HAP-1 (cell line): ENCODE data around the gene HNRNPA3.

Experiments used
- DNase-seq, 2 experiments: peaks; one replicate each; pipeline ENCODE4 v3.0.0-alpha.2; 2016 to 2020; ENCODE audit warnings: low spot score in 2 of 2
- H3K27me3 ChIP-seq: fragments of 250-450 bp; sonication (Bioruptor Pico); 2 replicates; pipeline ENCODE4 v1.5.1; 2020; ENCODE audit warnings: low read depth, mild to moderate bottlenecking, moderate library complexity
- H3K36me3 ChIP-seq: fragments of 250-450 bp; sonication (Bioruptor Pico); replicated peaks from 2 replicates; pipeline ENCODE4 v1.5.1; 2020; ENCODE audit warnings: mild to moderate bottlenecking
- H3K4me1 ChIP-seq: fragments of 250-450 bp; sonication (Bioruptor Pico); 2 replicates; pipeline ENCODE4 v1.5.1; 2020; ENCODE audit warnings: mild to moderate bottlenecking
- H3K4me3 ChIP-seq: fragments of 250-450 bp; sonication (Bioruptor Pico); 2 replicates; pipeline ENCODE4 v1.5.1; 2020; ENCODE audit warnings: mild to moderate bottlenecking, moderate library complexity
- H3K9me3 ChIP-seq: fragments of 250-450 bp; sonication (Bioruptor Pico); 2 replicates; pipeline ENCODE4 v1.5.1; 2020; ENCODE audit warnings: mild to moderate bottlenecking, moderate library complexity
- in situ Hi-C: fragments of 300-500 bp; cut with MboI; formaldehyde crosslinking; loops from 3 replicates; pipeline ENCODE4 v1.14.3; 2020; ENCODE audit warnings: low sequenced_read_pairs, inconsistent platforms, mixed read lengths

Gene HNRNPA3

DNA sequence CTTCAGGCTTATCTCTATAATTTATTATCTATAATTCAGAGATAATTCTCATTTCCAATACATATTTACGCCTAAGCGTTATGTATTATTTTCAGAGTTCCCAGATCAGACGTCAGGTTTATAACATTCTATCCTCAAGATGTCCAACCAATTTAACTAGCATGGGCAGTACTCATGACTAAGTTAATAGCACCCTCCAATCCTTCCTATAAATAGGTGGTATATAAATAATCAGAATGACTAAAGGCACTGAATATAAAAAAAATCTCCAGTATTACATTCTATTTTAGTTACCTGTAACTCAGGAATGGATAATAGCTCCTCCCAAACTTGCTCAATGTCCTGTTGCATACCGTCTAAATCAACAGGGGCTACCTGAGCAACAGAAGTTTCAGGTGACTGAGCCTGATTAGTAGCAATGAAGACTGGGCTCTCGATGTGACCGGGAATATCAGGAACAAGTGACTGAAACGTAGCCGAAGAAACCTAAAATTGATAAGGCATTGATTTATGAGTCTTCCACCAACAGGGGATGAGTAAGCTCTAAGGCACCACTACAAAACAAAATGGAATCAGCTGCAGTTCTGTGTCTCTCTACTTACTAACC, 19.6 kb downstream of the HNRNPA3 start:
- H3K27me3 ChIP-seq = no peaks in the 10 kb centered on the region
- no peaks in the 10 kb centered on the region for H3K9me3 ChIP-seq
- in situ Hi-C loops = no loop called here
- H3K36me3 ChIP-seq = peaks cover 54% of the 10 kb centered on the region
- 0 out of 2 replicates have a peak, but pooled peaks cover under 1% of the 10 kb centered on the region for H3K4me1 ChIP-seq
- DNase-seq = no peak
- no peak overlapping the region for H3K4me3 ChIP-seq

DNA sequence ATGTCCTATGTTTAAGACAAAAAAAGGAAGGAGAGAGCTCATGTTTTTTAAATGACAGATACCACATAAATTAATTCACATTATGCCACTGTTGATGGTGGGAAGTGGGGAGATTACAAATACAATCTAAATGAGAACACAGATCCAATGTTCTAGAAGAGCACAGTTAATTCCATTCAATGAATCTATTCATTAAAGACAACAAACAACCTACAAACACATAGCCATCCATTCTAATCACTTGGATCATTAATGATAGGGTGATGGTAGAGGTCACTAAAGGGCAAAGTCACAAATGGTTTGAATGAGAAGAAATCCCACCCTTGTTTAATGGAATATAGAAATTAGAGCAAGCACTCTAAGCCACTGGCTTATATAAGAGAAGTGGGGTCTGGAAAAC, 21.7 kb downstream of the HNRNPA3 start:
- H3K9me3 ChIP-seq = no peaks in the 10 kb centered on the region
- H3K27me3 ChIP-seq = no peaks in the 10 kb centered on the region
- H3K36me3 ChIP-seq = peaks cover 47% of the 10 kb centered on the region
- no peak overlapping the region for H3K4me3 ChIP-seq
- DNase-seq = no peak
- in situ Hi-C loops = no loop called here
- no peaks in the 10 kb centered on the region for H3K4me1 ChIP-seq

DNA sequence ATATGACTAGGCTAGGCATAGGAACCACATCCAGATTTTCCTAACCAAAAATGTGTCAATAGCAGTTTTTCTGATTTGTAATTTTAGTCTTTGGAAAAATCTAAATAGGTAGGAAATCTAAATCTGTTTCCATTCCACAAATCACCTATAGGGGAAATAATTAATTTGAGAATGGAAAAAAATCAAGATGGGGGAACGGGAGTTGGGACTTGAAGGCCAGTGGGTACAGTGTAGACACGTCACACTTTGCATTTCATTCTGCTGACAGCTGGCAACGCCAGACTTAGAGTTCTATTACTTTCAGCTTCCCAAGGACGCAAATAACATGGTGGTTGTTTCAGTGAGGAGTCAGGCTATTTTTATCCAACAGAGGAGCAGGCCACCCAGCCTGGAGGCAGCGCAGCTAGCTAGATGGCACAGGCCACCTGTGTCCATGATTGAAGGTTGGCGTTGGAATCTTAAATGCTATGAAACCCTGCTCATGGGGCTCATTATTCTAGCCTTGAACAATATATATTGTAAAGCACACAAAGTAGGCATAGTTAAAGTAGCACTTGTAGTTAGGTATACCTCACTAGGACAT, 23.4 kb downstream of the HNRNPA3 start:
- H3K4me1 ChIP-seq = peaks cover 7% of the 10 kb centered on the region; the same call in 1 of the 2 replicates

DNA sequence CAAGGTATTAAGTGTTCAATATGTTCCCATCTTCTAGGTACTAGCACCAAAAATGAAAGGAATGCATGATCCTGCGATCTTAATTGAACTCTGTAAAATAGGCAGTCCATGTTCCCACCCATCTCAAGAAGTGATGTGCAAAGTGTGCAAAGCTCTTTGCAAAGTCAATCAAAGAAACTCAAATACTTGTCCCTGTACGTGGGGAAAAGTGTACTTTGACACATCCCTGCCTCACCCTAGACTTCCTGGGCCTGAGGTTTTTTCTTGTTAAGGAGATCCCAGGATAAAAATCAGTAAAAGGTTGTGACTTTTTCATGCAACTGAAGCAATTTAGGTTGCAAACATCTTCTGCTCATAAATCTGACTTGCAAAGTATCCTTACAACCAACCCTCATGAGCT, 25.3 kb downstream of the HNRNPA3 start:
- H3K4me3 ChIP-seq = no peak overlapping the region
- no peak for DNase-seq
- H3K4me1 ChIP-seq = peaks cover 25% of the 10 kb centered on the region
- H3K27me3 ChIP-seq = no peaks in the 10 kb centered on the region
- H3K9me3 ChIP-seq = no peaks in the 10 kb centered on the region
- H3K36me3 ChIP-seq = peaks cover 15% of the 10 kb centered on the region
- in situ Hi-C loops = no loop called here

More for the DNA sequence above, 23.4 kb downstream of the HNRNPA3 start:
- H3K36me3 ChIP-seq = peaks cover 33% of the 10 kb centered on the region
- in situ Hi-C loops = no loop called here
- H3K27me3 ChIP-seq = no peaks in the 10 kb centered on the region
- DNase-seq = no peak
- no peaks in the 10 kb centered on the region for H3K9me3 ChIP-seq
- H3K4me3 ChIP-seq = no peak overlapping the region

DNA sequence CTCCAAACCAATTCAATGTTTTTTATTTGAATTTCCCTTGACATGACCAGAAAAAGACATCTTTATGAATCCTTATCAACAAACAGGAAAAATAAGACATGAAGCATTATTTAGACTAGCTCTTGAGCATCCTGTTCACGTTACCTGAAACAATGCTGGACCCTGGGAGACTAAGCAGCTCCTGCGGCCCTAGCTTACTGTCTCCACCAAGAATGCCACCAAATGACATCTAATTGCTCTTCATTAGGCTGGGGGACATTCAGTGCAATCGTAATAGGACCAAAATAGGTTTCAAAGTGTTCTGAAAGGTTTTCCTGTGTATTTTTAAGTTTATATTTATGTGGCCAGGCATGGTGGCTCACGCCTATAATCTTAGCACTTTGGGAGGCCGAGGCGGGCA, 26.5 kb downstream of the HNRNPA3 start:
- Histone ChIP-seq H3K9me3 (no peaks in the 10 kb centered on the region), H3K36me3 (peaks cover 4% of the 10 kb centered on the region), H3K4me1 (peaks cover 33% of the 10 kb centered on the region), H3K4me3 (no peak overlapping the region), H3K27me3 (no peaks in the 10 kb centered on the region)
- in situ Hi-C loops = no loop called here
- no peak for DNase-seq

DNA sequence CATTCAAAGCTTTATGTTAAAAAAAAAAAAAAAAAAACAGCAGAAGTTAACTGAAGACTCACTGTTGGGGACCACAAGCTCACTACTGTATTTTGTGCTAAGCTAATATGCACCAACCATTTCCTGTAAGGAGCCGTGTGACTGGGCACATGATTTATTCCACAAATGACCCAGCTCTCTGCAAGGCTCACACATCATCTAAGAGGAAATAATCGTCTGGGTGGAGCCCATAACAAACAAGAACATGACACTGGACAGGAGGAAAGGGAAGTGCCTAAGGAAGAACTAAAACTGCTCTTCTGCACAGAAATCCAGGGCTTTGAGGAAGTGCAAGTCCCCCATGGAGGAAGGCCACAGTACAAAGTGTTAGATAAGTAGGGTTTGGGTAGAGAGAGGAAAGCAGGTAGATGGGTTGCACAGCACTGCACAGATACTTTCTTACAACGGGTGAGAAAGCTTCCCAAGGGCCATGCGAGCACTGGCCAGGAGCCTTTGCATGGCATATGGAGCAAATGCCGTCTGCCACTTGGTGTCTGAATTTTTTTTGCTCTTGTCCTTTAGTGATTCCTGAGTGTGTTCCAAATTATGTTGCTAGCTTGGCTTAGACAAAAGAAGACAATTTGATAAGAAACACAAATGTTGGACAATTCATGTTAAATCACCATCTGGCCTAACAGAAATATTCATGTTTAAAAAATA, 27.5 kb downstream of the HNRNPA3 start:
- no peak for DNase-seq
- in situ Hi-C loops = no loop called here
- H3K4me3 ChIP-seq = no peak overlapping the region
- peaks cover 41% of the 10 kb centered on the region for H3K4me1 ChIP-seq
- no peaks in the 10 kb centered on the region for H3K9me3 ChIP-seq
- no peaks in the 10 kb centered on the region for H3K27me3 ChIP-seq
- no peaks in the 10 kb centered on the region; the same call in 1 of the 2 replicates for H3K36me3 ChIP-seq

DNA sequence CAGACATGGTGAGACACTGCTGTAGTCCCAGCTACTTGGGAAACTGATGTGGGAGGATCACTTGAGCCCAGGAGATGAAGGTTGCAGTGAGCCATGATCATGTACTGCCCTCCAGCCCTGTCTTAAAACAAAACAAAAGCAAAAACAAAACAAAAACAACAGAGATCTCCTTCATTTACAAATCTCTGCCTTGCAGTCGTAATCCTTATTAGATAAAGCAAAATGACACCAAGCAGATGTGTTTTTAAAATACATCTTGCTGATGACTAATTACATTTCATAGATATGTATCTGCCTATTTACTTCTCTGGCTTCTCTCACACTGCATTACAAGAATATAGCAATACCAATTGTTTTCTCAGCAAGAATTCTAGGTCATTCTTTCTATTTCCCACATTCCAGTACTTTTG, 29.1 kb downstream of the HNRNPA3 start:
- Histone ChIP-seq H3K4me3 (no peak overlapping the region), H3K27me3 (no peaks in the 10 kb centered on the region), H3K9me3 (no peaks in the 10 kb centered on the region), H3K36me3 (no peaks in the 10 kb centered on the region), H3K4me1 (peaks cover 55% of the 10 kb centered on the region)
- in situ Hi-C loops = no loop called here
- no peak for DNase-seq

DNA sequence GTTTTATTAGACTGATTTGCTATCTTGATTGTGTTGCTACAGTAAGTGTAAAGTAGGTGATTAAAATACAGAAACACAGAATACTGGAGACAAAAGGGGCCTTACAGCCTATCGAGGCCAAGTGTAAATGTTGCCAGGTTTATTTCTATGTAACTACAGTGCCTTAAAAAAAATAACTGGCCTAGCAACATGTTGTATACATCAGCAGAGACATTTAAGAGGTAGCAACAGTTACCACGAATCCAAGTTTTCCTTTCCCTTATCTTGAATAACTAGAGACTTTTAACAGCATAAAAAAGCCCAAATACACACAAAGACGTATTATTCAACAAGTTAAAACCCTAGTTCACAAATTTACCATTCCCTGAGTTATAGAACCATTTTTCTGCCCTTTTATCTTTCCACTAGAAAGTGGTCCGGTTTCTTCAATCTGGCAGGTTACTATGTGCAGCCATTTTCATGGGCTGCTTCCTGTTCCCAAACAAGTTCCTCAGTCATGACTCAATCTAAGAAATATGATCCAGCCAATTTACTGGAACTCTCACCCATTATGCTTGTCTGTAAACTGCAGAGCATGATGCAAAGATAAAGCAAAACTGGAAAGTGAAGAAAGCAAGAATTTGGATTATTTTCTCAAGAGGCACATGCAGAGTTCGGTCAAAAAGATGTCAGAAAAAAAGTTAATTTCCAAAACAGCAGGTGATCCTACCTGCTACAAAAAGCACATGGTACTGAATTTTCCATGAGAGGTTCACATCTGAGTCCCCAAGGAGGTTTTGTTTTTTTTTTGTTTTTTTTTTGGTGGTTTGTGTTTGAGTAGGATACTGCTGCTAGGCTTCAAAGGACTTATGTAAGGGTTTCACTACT, 29.8 kb downstream of the HNRNPA3 start:
- Histone ChIP-seq H3K9me3 (no peaks in the 10 kb centered on the region), H3K36me3 (no peaks in the 10 kb centered on the region), H3K4me1 (peaks cover 57% of the 10 kb centered on the region), H3K27me3 (no peaks in the 10 kb centered on the region), H3K4me3 (no peak overlapping the region)
- in situ Hi-C loops = no loop called here
- DNase-seq = peak in 1 of 2 experiments; percentile 55

DNA sequence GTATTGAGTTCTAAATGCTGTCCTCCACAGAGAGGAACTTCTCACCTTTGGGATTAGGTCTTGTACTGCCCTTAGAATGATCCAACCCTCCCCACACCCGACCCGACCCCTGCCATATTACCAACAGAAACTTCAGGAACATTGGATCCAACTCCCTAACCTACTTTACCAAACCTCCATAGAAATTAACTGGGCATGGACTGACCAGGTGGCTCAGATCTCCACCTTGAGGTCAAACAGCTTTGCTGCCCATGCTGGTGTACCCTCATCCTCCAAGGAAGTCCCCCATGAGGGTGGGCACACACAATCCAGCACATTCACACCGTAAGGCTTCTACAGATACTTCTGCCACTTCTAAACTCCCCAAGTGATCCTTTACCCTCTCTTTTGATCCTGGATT, 30.5 kb downstream of the HNRNPA3 start:
- no peak overlapping the region for H3K4me3 ChIP-seq
- H3K9me3 ChIP-seq = no peaks in the 10 kb centered on the region
- DNase-seq = no peak
- in situ Hi-C loops = no loop called here
- H3K36me3 ChIP-seq = no peaks in the 10 kb centered on the region
- no peaks in the 10 kb centered on the region for H3K27me3 ChIP-seq
- H3K4me1 ChIP-seq = peaks cover 57% of the 10 kb centered on the region

DNA sequence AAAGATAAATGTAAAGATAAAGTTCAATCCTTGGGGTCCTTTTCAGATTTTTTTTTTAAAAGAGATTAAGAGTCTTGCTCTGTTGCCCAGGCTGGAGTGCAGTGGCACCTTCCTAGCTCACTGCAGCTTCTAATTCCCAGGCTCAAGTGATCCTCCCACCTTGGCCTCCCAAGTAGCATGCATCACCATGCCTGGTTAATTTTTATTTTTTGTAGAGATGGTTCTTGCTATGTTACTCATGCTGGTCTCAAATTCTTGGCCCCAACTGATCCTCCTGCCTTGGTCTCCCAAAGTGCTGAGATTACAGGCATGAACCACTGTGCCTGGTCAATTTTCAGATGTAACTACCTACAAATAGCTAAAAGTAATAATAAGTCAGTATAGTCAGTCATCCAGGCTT, 30.9 kb downstream of the HNRNPA3 start:
- Histone ChIP-seq H3K27me3 (no peaks in the 10 kb centered on the region), H3K4me3 (no peak overlapping the region), H3K36me3 (no peaks in the 10 kb centered on the region), H3K9me3 (no peaks in the 10 kb centered on the region), H3K4me1 (peaks cover 57% of the 10 kb centered on the region)
- DNase-seq = no peak
- in situ Hi-C loops = no loop called here

DNA sequence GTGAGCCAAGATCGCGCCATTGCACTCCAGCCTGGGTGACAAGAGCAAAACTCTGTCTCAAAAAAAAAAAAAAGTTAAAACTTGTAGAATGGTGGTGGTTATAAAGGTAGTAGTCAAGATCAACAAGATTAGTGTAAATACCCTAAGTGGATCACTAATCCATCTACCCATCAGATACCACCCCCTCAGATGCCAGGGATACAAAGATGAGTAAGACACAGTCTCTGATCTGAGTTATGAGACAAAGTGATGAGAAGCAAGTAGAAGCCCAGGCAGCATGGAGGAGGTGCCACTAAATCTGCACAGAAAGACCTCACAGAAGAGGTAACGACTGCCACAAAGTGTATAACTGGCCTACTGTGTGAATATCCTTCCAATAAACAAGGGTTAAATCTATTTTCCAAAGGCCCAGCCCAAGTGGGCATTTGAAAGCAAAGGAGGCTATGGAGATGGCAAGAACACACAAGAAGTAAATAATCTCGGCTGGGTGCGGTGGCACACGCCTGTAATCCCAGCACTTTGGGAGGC, 31.7 kb downstream of the HNRNPA3 start:
- no peak for DNase-seq
- in situ Hi-C loops = no loop called here
- H3K36me3 ChIP-seq = no peaks in the 10 kb centered on the region
- H3K4me1 ChIP-seq = peaks cover 57% of the 10 kb centered on the region
- no peaks in the 10 kb centered on the region for H3K27me3 ChIP-seq
- H3K9me3 ChIP-seq = no peaks in the 10 kb centered on the region
- H3K4me3 ChIP-seq = no peak overlapping the region

DNA sequence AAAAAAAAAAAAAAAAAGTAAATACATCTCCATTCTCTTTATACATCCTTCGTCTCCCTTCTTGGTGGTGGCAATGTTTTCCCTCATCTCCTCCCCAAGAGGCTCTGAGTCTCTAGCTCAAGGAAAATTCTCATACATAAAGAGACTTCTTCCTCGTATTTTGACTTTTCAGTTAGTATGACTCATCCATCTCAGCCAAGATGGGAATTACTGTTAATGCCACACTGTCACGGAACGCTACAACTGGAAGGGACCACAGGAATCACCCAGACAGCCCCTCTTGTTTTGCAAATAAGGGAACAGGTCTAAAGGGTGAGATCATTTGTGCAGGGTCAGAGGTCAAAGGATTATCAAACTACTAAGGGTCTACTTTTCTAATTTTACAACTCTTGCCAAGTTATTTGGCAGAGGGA, 32.4 kb downstream of the HNRNPA3 start:
- in situ Hi-C loops = no loop called here
- H3K4me3 ChIP-seq = no peak overlapping the region
- H3K4me1 ChIP-seq = peaks cover 57% of the 10 kb centered on the region
- H3K27me3 ChIP-seq = no peaks in the 10 kb centered on the region
- no peaks in the 10 kb centered on the region for H3K9me3 ChIP-seq
- H3K36me3 ChIP-seq = no peaks in the 10 kb centered on the region
- DNase-seq = peak; percentile 62 to 76

DNA sequence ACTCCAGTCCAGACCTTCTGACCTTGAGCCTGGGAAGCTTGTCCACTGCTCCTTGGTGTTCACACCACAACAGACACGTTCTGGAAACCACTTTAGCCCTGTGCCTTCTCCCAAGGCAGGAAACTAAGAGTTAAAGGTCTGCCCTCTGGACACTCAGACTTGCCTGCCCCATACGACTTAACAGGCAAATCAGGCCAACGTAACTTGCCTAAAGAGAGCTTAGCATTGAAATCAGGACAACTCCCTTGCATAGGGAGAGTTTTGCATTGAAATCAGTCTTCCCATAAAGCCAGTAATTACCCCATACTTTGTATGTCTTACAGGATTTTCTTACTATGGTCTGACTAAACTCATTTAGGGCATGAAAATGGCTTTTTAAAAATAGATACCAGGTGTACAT, 33.4 kb downstream of the HNRNPA3 start:
- H3K27me3 ChIP-seq = no peaks in the 10 kb centered on the region
- peak; percentile 40 to 77 for DNase-seq
- H3K9me3 ChIP-seq = no peaks in the 10 kb centered on the region
- H3K36me3 ChIP-seq = no peaks in the 10 kb centered on the region
- peaks cover 50% of the 10 kb centered on the region for H3K4me1 ChIP-seq
- in situ Hi-C loops = no loop called here
- no peak overlapping the region for H3K4me3 ChIP-seq
